ENCODE data around the gene STX7. TPM values are rescaled to one million over a fixed set of nuclear protein-coding genes. Genes with fewer than 3 reads are reported as not detected.

Gene STX7
- total RNA-seq, 1 experiment from 2014 or later, result 27.8 TPM

DNA sequence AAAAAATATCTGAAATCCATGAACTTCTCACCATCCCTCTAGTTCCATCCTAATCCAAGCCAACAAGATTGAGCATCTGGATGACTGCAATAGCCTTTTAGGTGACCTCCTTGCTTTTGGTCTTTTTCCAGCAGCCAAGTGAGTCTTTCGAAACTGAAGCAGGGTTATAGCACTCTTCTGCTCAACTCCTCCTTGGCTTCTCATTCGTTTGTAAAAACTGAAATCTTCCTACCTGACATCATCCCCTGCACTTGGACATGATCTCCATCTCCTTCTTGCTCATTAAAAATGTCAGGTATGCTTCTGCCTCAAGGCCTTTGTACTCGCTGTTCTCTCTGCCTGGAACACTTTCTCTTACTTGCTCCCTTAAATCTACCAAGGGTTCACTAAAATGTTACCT is 46.0 kb downstream of the STX7 start:
- Histone ChIP-seq H3K4me1 (ENCODE audit: control insufficient read depth in 1 of 2, insufficient read depth in 2 of 2, low read length in 2 of 2) (peaks cover 0 to 18% of the 10 kb centered on the region in 2 experiments; a peak in 3 of 4 replicates), H2AFZ (ENCODE audit: low read depth, low read length, poor library complexity, severe bottlenecking) (no peak overlapping the region), H3K9ac (ENCODE audit: low read length) (no peak overlapping the region), H3K36me3 (ENCODE audit: control insufficient read depth in 1 of 2, insufficient read depth in 2 of 2, low read length in 2 of 2) (peaks cover 4 to 8% of the 10 kb centered on the region in 2 experiments; a peak in 3 of 4 replicates), H3K79me2 (ENCODE audit: insufficient read depth, low read length) (no peaks in the 10 kb centered on the region), H3K4me3 (replicated peaks in 1 of 2; ENCODE audit: low read depth in 1 of 2, low read length in 2 of 2) (no peak overlapping the region), H3K27me3 (ENCODE audit: insufficient read depth, low read length) (no peaks in the 10 kb centered on the region), H3K4me2 (ENCODE audit: low read length) (no peak overlapping the region), H3K27ac (ENCODE audit: low read depth, low read length) (no peak overlapping the region), H3K9me3 (ENCODE audit: control insufficient read depth in 1 of 2, insufficient read depth in 1 of 2, low read depth in 1 of 2, low read length in 2 of 2) (no peaks in the 10 kb centered on the region), H4K20me1 (ENCODE audit: insufficient read depth) (no peaks in the 10 kb centered on the region), H3K9me2 (ENCODE audit: insufficient read depth) (no peaks in the 10 kb centered on the region)
- RAD21 ChIA-PET (ENCODE audit: low non-redundant PET in 1 of 2, low total read pairs in 2 of 2, uncharacterized antibody in 2 of 2, unreplicated experiment in 2 of 2), result no interaction called here
- intact Hi-C loops (cut with micrococcal nuclease), result no loop called here
- TF ChIP-seq EGR1 (IDR thresholded peaks at IDR 0.05; ENCODE audit: low read depth), result no peak
- TF ChIP-seq, protein P1, sequence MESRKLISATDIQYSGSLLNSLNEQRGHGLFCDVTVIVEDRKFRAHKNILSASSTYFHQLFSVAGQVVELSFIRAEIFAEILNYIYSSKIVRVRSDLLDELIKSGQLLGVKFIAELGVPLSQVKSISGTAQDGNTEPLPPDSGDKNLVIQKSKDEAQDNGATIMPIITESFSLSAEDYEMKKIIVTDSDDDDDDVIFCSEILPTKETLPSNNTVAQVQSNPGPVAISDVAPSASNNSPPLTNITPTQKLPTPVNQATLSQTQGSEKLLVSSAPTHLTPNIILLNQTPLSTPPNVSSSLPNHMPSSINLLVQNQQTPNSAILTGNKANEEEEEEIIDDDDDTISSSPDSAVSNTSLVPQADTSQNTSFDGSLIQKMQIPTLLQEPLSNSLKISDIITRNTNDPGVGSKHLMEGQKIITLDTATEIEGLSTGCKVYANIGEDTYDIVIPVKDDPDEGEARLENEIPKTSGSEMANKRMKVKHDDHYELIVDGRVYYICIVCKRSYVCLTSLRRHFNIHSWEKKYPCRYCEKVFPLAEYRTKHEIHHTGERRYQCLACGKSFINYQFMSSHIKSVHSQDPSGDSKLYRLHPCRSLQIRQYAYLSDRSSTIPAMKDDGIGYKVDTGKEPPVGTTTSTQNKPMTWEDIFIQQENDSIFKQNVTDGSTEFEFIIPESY (IDR thresholded peaks at IDR 0.05; ENCODE audit: extremely low read depth, insufficient replicate concordance, low read length), result no peak
- TF ChIP-seq SRF (IDR thresholded peaks at IDR 0.05; ENCODE audit: low read depth), result no peak
- TF ChIP-seq EZH2 (IDR thresholded peaks at IDR 0.05), result no peak
- TF ChIP-seq YY1 (IDR thresholded peaks at IDR 0.05; ENCODE audit: extremely low read depth, insufficient replicate concordance, low read depth, low read length), result no peak
- TF ChIP-seq EZH2phosphoT487 (IDR thresholded peaks at IDR 0.05; ENCODE audit: borderline replicate concordance), result no peak
- TF ChIP-seq CBX3 (IDR thresholded peaks at IDR 0.05; ENCODE audit: low read depth), result no peak
- TF ChIP-seq ELF1 (IDR thresholded peaks at IDR 0.05; ENCODE audit: borderline replicate concordance, low read depth), result no peak
- no peak for TF ChIP-seq TCF7L2 (IDR thresholded peaks at IDR 0.05; ENCODE audit: borderline replicate concordance, extremely low read depth, insufficient read depth, insufficient read length)
- no peak for DNase-seq (ENCODE audit: low read depth, low spot score)
- POLR2A ChIA-PET, result no interaction called here
- ATAC-seq, result no peak
- CTCF ChIA-PET, result no interaction called here
- no TSS peak for BruUV-seq (replicated peaks)
